CD1c-positive myeloid dendritic cell (primary cell): ENCODE data around the gene FHAD1.
"Not testable (repeated sequence)": the region's sequence is repeated elsewhere in the genome, so short reads cannot be mapped to it uniquely, and the experiment has no call there.

Source experiments
- DNase-seq: peaks from one replicate; pipeline ENCODE4 v3.0.0-alpha.2; 2016; ENCODE audit errors: extremely low spot score

FHAD1 gene

GRCh38 chr1:15276691-15277446 lies 29.8 kb downstream of the FHAD1 start:
- DNase-seq, result peak; percentile 37

GRCh38 chr1:15277447-15277838 lies 30.4 kb downstream of the FHAD1 start:
- DNase-seq, result peak; percentile 81

- DNase-seq, result no peak
Observed at GRCh38 chr1:15277933-15278332, 30.9 kb downstream of the FHAD1 start.

GRCh38 chr1:15279576-15280230 lies 32.7 kb downstream of the FHAD1 start:
- no peak for DNase-seq

- DNase-seq, result no peak
Observed at GRCh38 chr1:15280416-15280815, 33.4 kb downstream of the FHAD1 start.

GRCh38 chr1:15282038-15282437 lies 35.0 kb downstream of the FHAD1 start:
- DNase-seq, result no peak

- no peak for DNase-seq
Observed at GRCh38 chr1:15282810-15283474, 35.9 kb downstream of the FHAD1 start.

- no peak for DNase-seq
Observed at GRCh38 chr1:15283526-15283925, 36.5 kb downstream of the FHAD1 start.

- no peak for DNase-seq
Observed at GRCh38 chr1:15286452-15286851, 39.4 kb downstream of the FHAD1 start.

GRCh38 chr1:15287035-15287979 lies 40.3 kb downstream of the FHAD1 start:
- peak; percentile 52 for DNase-seq

GRCh38 chr1:15288173-15288926 lies 41.3 kb downstream of the FHAD1 start:
- DNase-seq, result no peak

- no peak for DNase-seq
Observed at GRCh38 chr1:15289251-15289651, 42.2 kb downstream of the FHAD1 start.

- peak; percentile 75 for DNase-seq
Observed at GRCh38 chr1:15290382-15290781, 43.4 kb downstream of the FHAD1 start.

- DNase-seq, result no peak
Observed at GRCh38 chr1:15295696-15296095, 48.7 kb downstream of the FHAD1 start.

- DNase-seq, result peak; percentile 73
Observed at GRCh38 chr1:15296585-15297321, 49.7 kb downstream of the FHAD1 start.

- DNase-seq, result not testable (repeated sequence)
Observed at GRCh38 chr1:15297975-15298374, 51.0 kb downstream of the FHAD1 start.

- peak; percentile 41 for DNase-seq
Observed at GRCh38 chr1:15299179-15299578, 52.2 kb downstream of the FHAD1 start.

- DNase-seq, result peak; percentile 43
Observed at GRCh38 chr1:15299806-15300205, 52.8 kb downstream of the FHAD1 start.

- DNase-seq, result no peak
Observed at GRCh38 chr1:15303935-15304334, 56.9 kb downstream of the FHAD1 start.
